Right atrium auricular region (tissue), 2 donors: ENCODE data around the gene CLDN10. TPM values are rescaled to one million over a fixed set of nuclear protein-coding genes. Genes with fewer than 3 reads are reported as not detected.

Experiments
- DNase-seq: peaks from one replicate; pipeline ENCODE4 v3.0.0-alpha.2; 2019; ENCODE audit warnings: low spot score
- H3K27ac ChIP-seq, 2 donors: fragments of 200-600 bp; sonication (generic); 1 replicate in 1 of 2; 2 replicates in 1 of 2; pipeline ENCODE4 v1.5.1; 2016 to 2019
- H3K27me3 ChIP-seq, 2 donors: fragments of 200-600 bp; sonication (generic); one replicate each; pipeline versions ENCODE4 v1.5.1 to v1.6.0; 2017 to 2019
- H3K36me3 ChIP-seq: fragments of 200-600 bp; sonication (generic); one replicate; pipeline ENCODE4 v1.5.1; 2016
- H3K4me1 ChIP-seq, 2 donors: fragments of 200-600 bp; sonication (generic); one replicate each; pipeline versions ENCODE4 v1.5.1 to v1.6.0; 2017 to 2019
- H3K4me3 ChIP-seq, 2 donors: fragments of 200-600 bp; sonication (generic); 1 replicate in 1 of 2; 2 replicates in 1 of 2; pipeline ENCODE4 v1.5.1; 2017 to 2019; ENCODE audit warnings: mild to moderate bottlenecking in 1 of 2, moderate library complexity in 1 of 2
- H3K9me3 ChIP-seq, 2 donors: fragments of 200-600 bp; sonication (generic); one replicate each; pipeline ENCODE4 v1.5.1; 2019
- CTCF ChIP-seq, 2 donors: fragments of 200-600 bp; sonication (generic); IDR thresholded peaks; one replicate each; pipeline ENCODE4 v1.5.1; 2019; ENCODE audit warnings: antibody characterized with exemption in 2 of 2
- total RNA-seq, 2 donors: library from RNA; depleted of rRNA; stranded (reverse); fragments of >200 nt; gene quantifications; one replicate each; pipeline ENCODE4 v1.1.0, GENCODE V29; 2016

The CLDN10 gene
- total RNA-seq, 2 donors from 2014 or later: 1.1 TPM; not detected in 1

GRCh38 chr13:95607366-95607765 is 54.8 kb downstream of the CLDN10 start:
- Histone ChIP-seq H3K27me3 (no peaks in the 10 kb centered on the region), H3K4me3 (no peak overlapping the region), H3K4me1 (no peaks in the 10 kb centered on the region), H3K9me3 (no peaks in the 10 kb centered on the region), H3K36me3 (no peaks in the 10 kb centered on the region), H3K27ac (no peak overlapping the region)
- DNase-seq: no peak
- no peak for TF ChIP-seq CTCF (IDR thresholded peaks at IDR 0.05)

GRCh38 chr13:95608640-95609323 is 56.3 kb downstream of the CLDN10 start:
- Histone ChIP-seq H3K27ac (no peak overlapping the region), H3K27me3 (no peaks in the 10 kb centered on the region), H3K9me3 (no peaks in the 10 kb centered on the region), H3K4me3 (no peak overlapping the region), H3K36me3 (no peaks in the 10 kb centered on the region), H3K4me1 (no peaks in the 10 kb centered on the region)
- no peak for TF ChIP-seq CTCF (IDR thresholded peaks at IDR 0.05)
- DNase-seq: no peak

- Histone ChIP-seq H3K36me3 (no peaks in the 10 kb centered on the region), H3K4me1 (no peaks in the 10 kb centered on the region)
- TF ChIP-seq CTCF (IDR thresholded peaks at IDR 0.05): no peak
These were observed 62.2 kb downstream of the CLDN10 start for GRCh38 chr13:95614641-95615245.

GRCh38 chr13:95615539-95615938 is 63.0 kb downstream of the CLDN10 start:
- peaks cover 0 to 1% of the 10 kb centered on the region in 2 donors for H3K4me1 ChIP-seq
- H3K27me3 ChIP-seq: no peaks in the 10 kb centered on the region
- no peak for DNase-seq
- H3K36me3 ChIP-seq: no peaks in the 10 kb centered on the region
- no peak for TF ChIP-seq CTCF (IDR thresholded peaks at IDR 0.05)
- no peak overlapping the region for H3K4me3 ChIP-seq
- no peaks in the 10 kb centered on the region for H3K9me3 ChIP-seq
- no peak overlapping the region for H3K27ac ChIP-seq

More at GRCh38 chr13:95614641-95615245, 62.2 kb downstream of the CLDN10 start:
- no peak for DNase-seq
- no peaks in the 10 kb centered on the region for H3K9me3 ChIP-seq
- no peaks in the 10 kb centered on the region for H3K27me3 ChIP-seq
- H3K27ac ChIP-seq: no peak overlapping the region
- no peak overlapping the region for H3K4me3 ChIP-seq

- no peak overlapping the region for H3K27ac ChIP-seq
- no peaks in the 10 kb centered on the region for H3K9me3 ChIP-seq
- no peaks in the 10 kb centered on the region for H3K36me3 ChIP-seq
- no peak for TF ChIP-seq CTCF (IDR thresholded peaks at IDR 0.05)
- no peaks in the 10 kb centered on the region for H3K27me3 ChIP-seq
- peaks cover 0 to 5% of the 10 kb centered on the region in 2 donors for H3K4me1 ChIP-seq
- DNase-seq: no peak
- H3K4me3 ChIP-seq: no peak overlapping the region
These were observed 67.7 kb downstream of the CLDN10 start for GRCh38 chr13:95620030-95620824.
